Hepatocyte (in vitro differentiated cells): ENCODE measurements around the gene RAB19. TPM values are rescaled to one million over a fixed set of nuclear protein-coding genes. Genes with fewer than 3 reads are reported as not detected.
"Not testable (repeated sequence)": the region's sequence is repeated elsewhere in the genome, so short reads cannot be mapped to it uniquely, and the experiment has no call there.

Experiments
- DNase-seq: peaks from one replicate; pipeline ENCODE4 v3.0.0-alpha.2; 2016; ENCODE audit warnings: low spot score
- H2AFZ ChIP-seq: fragments of 200-600 bp; sonication (generic); 2 replicates; pipeline ENCODE4 v1.6.0; 2016; ENCODE audit warnings: antibody characterized with exemption, mild to moderate bottlenecking
- H3K27ac ChIP-seq: fragments of 200-600 bp; sonication (generic); 2 replicates; pipeline ENCODE4 v1.5.1; 2016; ENCODE audit warnings: mild to moderate bottlenecking
- H3K27me3 ChIP-seq: fragments of 200-600 bp; sonication (generic); 2 replicates; pipeline ENCODE4 v1.6.1; 2016
- H3K36me3 ChIP-seq: fragments of 200-600 bp; sonication (generic); replicated peaks from 2 replicates; pipeline ENCODE4 v1.5.1; 2016; ENCODE audit warnings: low read depth; ENCODE audit not compliant: insufficient read depth
- H3K4me1 ChIP-seq: fragments of 200-600 bp; sonication (generic); 2 replicates; pipeline ENCODE4 v1.5.1; 2016; ENCODE audit warnings: mild to moderate bottlenecking, moderate library complexity; ENCODE audit not compliant: insufficient read depth
- H3K4me2 ChIP-seq: fragments of 200-600 bp; sonication (generic); 2 replicates; pipeline ENCODE4 v1.6.0; 2016
- H3K4me3 ChIP-seq: fragments of 200-600 bp; sonication (generic); 2 replicates; pipeline ENCODE4 v1.5.1; 2016; ENCODE audit warnings: mild to moderate bottlenecking
- H3K79me2 ChIP-seq: fragments of 200-600 bp; sonication (generic); 2 replicates; pipeline ENCODE4 v1.6.0; 2017; ENCODE audit warnings: mild to moderate bottlenecking
- H3K9me2 ChIP-seq: fragments of 200-600 bp; sonication (generic); replicated peaks from 2 replicates; pipeline ENCODE4 v1.6.0; 2017; ENCODE audit warnings: mild to moderate bottlenecking; ENCODE audit not compliant: insufficient read depth
- H3K9me3 ChIP-seq: fragments of 200-600 bp; sonication (generic); 2 replicates; pipeline ENCODE4 v1.5.1; 2016; ENCODE audit warnings: low read depth, mild to moderate bottlenecking
- H4K20me1 ChIP-seq: fragments of 200-600 bp; sonication (generic); 2 replicates; pipeline ENCODE4 v1.6.0; 2016; ENCODE audit warnings: mild to moderate bottlenecking; ENCODE audit not compliant: insufficient read depth, poor library complexity, severe bottlenecking
- EZH2 ChIP-seq: fragments of 200-600 bp; sonication (generic); IDR thresholded peaks from 2 replicates; pipeline ENCODE4 v1.6.1; 2016; ENCODE audit warnings: antibody characterized with exemption, mild to moderate bottlenecking, borderline replicate concordance
- EZH2phosphoT487 ChIP-seq: fragments of 200-600 bp; sonication (generic); IDR thresholded peaks from one replicate; pipeline ENCODE4 v1.6.1; 2018; ENCODE audit warnings: antibody characterized with exemption, mild to moderate bottlenecking, low read depth, moderate library complexity; ENCODE audit not compliant: unreplicated experiment, severe bottlenecking
- WGBS: methylation state at CpG from one replicate; pipeline ENCODE4 v1.1.6; 2016; ENCODE audit warnings: low lambda C conversion rate; ENCODE audit errors: missing lambda C conversion rate; 5-methylcytosine and 5-hydroxymethylcytosine counted together
- polyA plus RNA-seq: library from polyadenylated mRNA; unstranded; fragments of >200 nt; fragmentation: Nextera tagmentation; extraction: Ambion mirVana; gene quantifications from 2 replicates; pipeline ENCODE4 v1.2.1, GENCODE V29; 2016
- total RNA-seq: library from RNA; depleted of rRNA; stranded (reverse); fragments of >200 nt; gene quantifications from 2 replicates; pipeline ENCODE4 v1.2.3, GENCODE V29; 2014
- TF ChIP-seq, protein P1 (sequence below): fragments of 200-600 bp; sonication (generic); IDR thresholded peaks from 2 replicates; pipeline ENCODE4 v1.5.1; 2016; ENCODE audit warnings: antibody characterized with exemption, mild to moderate bottlenecking; ENCODE audit not compliant: poor library complexity

The RAB19 gene
- total and polyA plus RNA-seq, 2 experiments from 2014 or later = 1.3 to 4.2 TPM

GRCh38 chr7:140451716-140452115 lies 47.9 kb downstream of the RAB19 start:
- no peak overlapping the region for H2AFZ ChIP-seq
- H3K4me2 ChIP-seq = no peak overlapping the region
- DNase-seq = no peak
- no peak overlapping the region for H3K27ac ChIP-seq
- no peaks in the 10 kb centered on the region for H4K20me1 ChIP-seq
- H3K36me3 ChIP-seq = no peaks in the 10 kb centered on the region
- H3K4me1 ChIP-seq = no peaks in the 10 kb centered on the region
- H3K9me2 ChIP-seq = no peaks in the 10 kb centered on the region
- no peak for TF ChIP-seq EZH2
- TF ChIP-seq, protein P1, sequence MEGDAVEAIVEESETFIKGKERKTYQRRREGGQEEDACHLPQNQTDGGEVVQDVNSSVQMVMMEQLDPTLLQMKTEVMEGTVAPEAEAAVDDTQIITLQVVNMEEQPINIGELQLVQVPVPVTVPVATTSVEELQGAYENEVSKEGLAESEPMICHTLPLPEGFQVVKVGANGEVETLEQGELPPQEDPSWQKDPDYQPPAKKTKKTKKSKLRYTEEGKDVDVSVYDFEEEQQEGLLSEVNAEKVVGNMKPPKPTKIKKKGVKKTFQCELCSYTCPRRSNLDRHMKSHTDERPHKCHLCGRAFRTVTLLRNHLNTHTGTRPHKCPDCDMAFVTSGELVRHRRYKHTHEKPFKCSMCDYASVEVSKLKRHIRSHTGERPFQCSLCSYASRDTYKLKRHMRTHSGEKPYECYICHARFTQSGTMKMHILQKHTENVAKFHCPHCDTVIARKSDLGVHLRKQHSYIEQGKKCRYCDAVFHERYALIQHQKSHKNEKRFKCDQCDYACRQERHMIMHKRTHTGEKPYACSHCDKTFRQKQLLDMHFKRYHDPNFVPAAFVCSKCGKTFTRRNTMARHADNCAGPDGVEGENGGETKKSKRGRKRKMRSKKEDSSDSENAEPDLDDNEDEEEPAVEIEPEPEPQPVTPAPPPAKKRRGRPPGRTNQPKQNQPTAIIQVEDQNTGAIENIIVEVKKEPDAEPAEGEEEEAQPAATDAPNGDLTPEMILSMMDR = no peak
- TF ChIP-seq EZH2phosphoT487 = no peak
- WGBS = 46% methylated on average over 1 of the region's 1 CpG
- peaks cover under 1% of the 10 kb centered on the region for H3K79me2 ChIP-seq
- H3K9me3 ChIP-seq = no peaks in the 10 kb centered on the region
- no peak overlapping the region for H3K4me3 ChIP-seq
- no peaks in the 10 kb centered on the region for H3K27me3 ChIP-seq

DNA sequence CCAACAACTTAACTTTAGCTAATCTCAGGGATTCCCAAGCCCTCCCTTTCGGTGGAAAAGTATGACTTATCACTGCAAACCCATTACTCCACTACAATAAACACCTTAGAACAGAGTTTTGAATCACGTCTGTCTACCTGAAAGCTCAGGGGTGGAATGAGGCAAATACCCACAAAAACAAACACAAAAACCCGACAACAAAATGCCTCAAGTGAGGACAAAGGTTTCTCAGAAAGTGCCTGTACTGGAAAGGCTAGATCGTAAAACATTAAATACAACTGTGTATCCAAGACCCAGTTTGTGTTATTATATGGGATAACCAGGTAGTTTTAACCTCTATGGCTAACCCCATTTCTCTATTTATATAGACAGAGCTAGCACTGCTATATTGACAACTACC lies 49.4 kb downstream of the RAB19 start:
- no peak overlapping the region for H3K4me2 ChIP-seq
- no peaks in the 10 kb centered on the region for H3K4me1 ChIP-seq
- no peaks in the 10 kb centered on the region for H3K9me3 ChIP-seq
- H3K79me2 ChIP-seq = peaks cover 5% of the 10 kb centered on the region
- no peak overlapping the region for H3K27ac ChIP-seq
- H3K36me3 ChIP-seq = no peaks in the 10 kb centered on the region
- H3K9me2 ChIP-seq = no peaks in the 10 kb centered on the region
- WGBS = 65% methylated on average over 4 of the region's 4 CpGs
- H3K4me3 ChIP-seq = no peak overlapping the region
- TF ChIP-seq EZH2phosphoT487 = no peak
- TF ChIP-seq EZH2 = no peak
- TF ChIP-seq, protein P1 = no peak
- no peak for DNase-seq
- H3K27me3 ChIP-seq = no peaks in the 10 kb centered on the region
- no peak overlapping the region for H2AFZ ChIP-seq
- no peaks in the 10 kb centered on the region for H4K20me1 ChIP-seq

- not testable (repeated sequence) for H3K27me3 ChIP-seq, DNase-seq, H3K9me3 ChIP-seq, H3K36me3 ChIP-seq, H3K79me2 ChIP-seq, H3K4me2 ChIP-seq, H3K4me3 ChIP-seq, H3K4me1 ChIP-seq, H2AFZ ChIP-seq, H3K27ac ChIP-seq, H3K9me2 ChIP-seq, H4K20me1 ChIP-seq
- WGBS = 95% methylated on average over 9 of the region's 9 CpGs
These were observed 50.2 kb downstream of the RAB19 start for GRCh38 chr7:140453785-140454656.

- H3K36me3 ChIP-seq = no peaks in the 10 kb centered on the region
- TF ChIP-seq EZH2 = no peak
- TF ChIP-seq, protein P1 = no peak
- TF ChIP-seq EZH2phosphoT487 = no peak
- H3K9me3 ChIP-seq = no peaks in the 10 kb centered on the region
- H3K79me2 ChIP-seq = peaks cover 9% of the 10 kb centered on the region
- WGBS = 84% methylated on average over 8 of the region's 8 CpGs
- H3K9me2 ChIP-seq = no peaks in the 10 kb centered on the region
- H2AFZ ChIP-seq = no peak overlapping the region
- no peaks in the 10 kb centered on the region for H3K4me1 ChIP-seq
- no peaks in the 10 kb centered on the region for H4K20me1 ChIP-seq
- no peaks in the 10 kb centered on the region for H3K27me3 ChIP-seq
- H3K4me2 ChIP-seq = no peak overlapping the region
- DNase-seq = no peak
- H3K27ac ChIP-seq = no peak overlapping the region
- H3K4me3 ChIP-seq = no peak overlapping the region
These were observed 50.8 kb downstream of the RAB19 start for GRCh38 chr7:140454657-140455015.
